ENCODE measurements around the gene SH3D21. TPM values are rescaled to one million over a fixed set of nuclear protein-coding genes. Genes with fewer than 3 reads are reported as not detected.
A peak's percentile ranks its signal among the peaks of the same experiment; 100 is the strongest.

Gene SH3D21
- total and polyA plus RNA-seq, 2 of the 8 experiments (the other 6 are each of a cell fraction or from before 2014, with no cell fraction given): 3.4 to 8.6 TPM

DNA sequence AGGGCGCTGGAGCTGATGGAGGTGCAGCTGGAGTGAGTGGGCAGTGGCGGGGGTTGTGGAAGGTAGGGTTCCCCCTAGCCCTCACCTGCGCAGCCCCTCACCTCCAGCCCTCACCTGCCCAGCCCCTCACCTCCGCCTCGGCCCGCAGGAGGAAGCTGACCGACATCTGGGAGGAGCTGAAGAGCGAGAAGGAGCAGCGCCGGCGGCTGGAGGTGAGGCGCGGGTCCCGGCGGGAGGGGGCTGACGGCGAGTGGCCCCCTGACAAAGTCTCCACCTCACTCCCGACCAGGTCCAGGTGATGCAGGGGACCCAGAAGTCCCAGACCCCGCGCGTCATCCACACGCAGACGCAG, 14.6 kb downstream of the SH3D21 start:
- Histone ChIP-seq H3K4me3 (ENCODE audit: extremely low read depth in 1 of 4, insufficient read depth in 2 of 4, low read depth in 3 of 4, low read length in 4 of 4) (peak overlapping the region; percentile 49 to 67 (median 54)), H3K27me3 (replicated peaks in 1 of 4; ENCODE audit: control insufficient read depth in 3 of 4, extremely low read depth in 1 of 4, insufficient read depth in 3 of 4, low read length in 3 of 4) (peaks cover 0 to 39% (median 20%) of the 10 kb centered on the region in 4 experiments; a peak in 5 of 7 replicates), H2BK15ac (ENCODE audit: low read length) (peak overlapping the region; percentile 88; the same call in 1 of the 2 replicates), H3K4me2 (ENCODE audit: insufficient read depth in 1 of 2, low read depth in 2 of 2, low read length in 2 of 2) (peak overlapping the region; percentile 79 to 88), H3K9ac (replicated peaks in 1 of 4; ENCODE audit: extremely low read depth in 1 of 4, low read depth in 3 of 4, low read length in 3 of 4) (peak overlapping the region in 2 of 4 experiments; percentile 46 to 48; a peak in 4 of 7 replicates), H2BK120ac (replicated peaks; ENCODE audit: low read depth, low read length) (no peak overlapping the region), H3K14ac (ENCODE audit: insufficient read length) (no peak overlapping the region), H4K5ac (ENCODE audit: insufficient read length, low read depth, low read length) (no peak overlapping the region), H2BK12ac (ENCODE audit: low read depth, low read length) (peak overlapping the region; percentile 92; the same call in 1 of the 2 replicates), H2AFZ (ENCODE audit: low read length) (no peak overlapping the region; the same call in 1 of the 2 replicates), H3K9me3 (ENCODE audit: insufficient read depth in 2 of 2, low read depth in 1 of 2, low read length in 1 of 2) (no peaks in the 10 kb centered on the region), H2BK20ac (ENCODE audit: low read length) (no peak overlapping the region; the same call in 1 of the 2 replicates), H3K36me3 (ENCODE audit: control insufficient read depth in 2 of 4, insufficient read depth in 4 of 4, low read length in 3 of 4) (no peaks in the 10 kb centered on the region; a peak in 1 of 8 replicates), H2AK5ac (ENCODE audit: low read depth, low read length) (no peak overlapping the region), H4K91ac (replicated peaks; ENCODE audit: insufficient read length, low read length) (peak overlapping the region; percentile 86), H3K4me1 (replicated peaks in 1 of 4; ENCODE audit: control insufficient read depth in 3 of 4, insufficient read depth in 4 of 4, low read length in 3 of 4) (peaks cover 0 to 28% (median 16%) of the 10 kb centered on the region in 4 experiments; a peak in 6 of 7 replicates), H3K79me1 (ENCODE audit: low read depth, low read length) (no peaks in the 10 kb centered on the region), H4K20me1 (replicated peaks in 1 of 2; ENCODE audit: control insufficient read depth in 1 of 2, insufficient read depth in 2 of 2, low read length in 2 of 2) (no peaks in the 10 kb centered on the region), H3K27ac (ENCODE audit: low read depth, low read length) (no peak overlapping the region; the same call in 1 of the 2 replicates), H3K56ac (replicated peaks; ENCODE audit: insufficient read length, low read depth, low read length) (peak overlapping the region; percentile 74), H3K23ac (ENCODE audit: insufficient read length) (no peak overlapping the region), H3K23me2 (ENCODE audit: low read depth, low read length) (peaks cover 29% of the 10 kb centered on the region), H3K4ac (replicated peaks; ENCODE audit: insufficient read length, low read depth, low read length) (peak overlapping the region; percentile 92), H2BK5ac (ENCODE audit: low read depth, low read length) (peak overlapping the region; percentile 87; the same call in 1 of the 2 replicates), H3K79me2 (ENCODE audit: control insufficient read depth in 1 of 2, insufficient read depth in 2 of 2, low read length in 2 of 2) (no peaks in the 10 kb centered on the region), H4K8ac (ENCODE audit: extremely low read depth, insufficient read depth, low read length) (peak overlapping the region; percentile 69; the same call in 1 of the 2 replicates), H3K18ac (ENCODE audit: extremely low read depth, low read length) (peak overlapping the region; percentile 81)
- POLR2A ChIA-PET (ENCODE audit: partially characterized antibody): interaction anchor here (0.8 to 9.3 kb wide), 14 partner anchors 11 to 225 kb away, joined by 3 to 130 read pairs (median 8); partner anchors contain the start of genes LSM10, MAP7D1, SH3D21 and STK40
- CTCF ChIA-PET (ENCODE audit: partially characterized antibody): interaction anchor here (1.1 to 1.6 kb wide), 6 partner anchors 11 to 130 kb away, joined by 3 to 7 read pairs (median 3); partner anchors contain the start of gene OSCP1
- FAIRE-seq (no peak), DNase-seq (ENCODE audit: low read depth in 1 of 2, low spot score in 2 of 2) (no peak)
- TF ChIP-seq TCF12 (IDR thresholded peaks at IDR 0.05; ENCODE audit: low read depth, low read length) (no peak), SP1 (IDR thresholded peaks at IDR 0.05; ENCODE audit: low read depth, low read length) (no peak), POLR2AphosphoS5 (IDR thresholded peaks at IDR 0.05; ENCODE audit: low read depth, low read length) (peak; percentile 31), CHD1 (IDR thresholded peaks at IDR 0.05; ENCODE audit: low read depth, low read length) (no peak), TBP (IDR thresholded peaks at IDR 0.05; ENCODE audit: low read depth, low read length) (no peak), ASH2L (IDR thresholded peaks at IDR 0.05; ENCODE audit: low read length) (no peak), KDM5A (IDR thresholded peaks at IDR 0.05; ENCODE audit: low read length) (no peak), MAFK (IDR thresholded peaks at IDR 0.05; ENCODE audit: low read depth, low read length) (no peak), SAP30 (IDR thresholded peaks at IDR 0.05; ENCODE audit: insufficient read depth, insufficient replicate concordance, low read length) (no peak), JUN (IDR thresholded peaks at IDR 0.05; ENCODE audit: low read depth, low read length) (no peak), CREB1 (IDR thresholded peaks at IDR 0.05) (0 out of 2 replicates have a peak, but pooled peaks have one; percentile 2)
- 6% methylated on average over 18 of the region's 23 CpGs; no CpG with 5 or more reads in 1 of the 2 experiments for WGBS, 2 experiments (ENCODE audit: extremely low coverage in 1 of 2, insufficient coverage in 1 of 2, insufficient read length in 1 of 2, insufficient replicate concordance in 2 of 2, low coverage in 1 of 2, low lambda C conversion rate in 2 of 2, missing lambda C conversion rate in 1 of 2)
